ENCODE results near the gene OCA2.

The OCA2 gene

GRCh38 chr15:28058082-28058481, 41.0 kb downstream of the OCA2 start:
- Histone ChIP-seq H3K9ac (ENCODE audit: low read length) (no peak overlapping the region), H3K4me2 (ENCODE audit: low read length) (no peak overlapping the region), H4K20me1 (ENCODE audit: insufficient read depth, low read length) (no peaks in the 10 kb centered on the region), H3K27me3 (ENCODE audit: insufficient read depth, low read length) (no peaks in the 10 kb centered on the region), H3K4me1 (ENCODE audit: insufficient read depth, low read length, severe bottlenecking) (no peaks in the 10 kb centered on the region), H3K9me3 (ENCODE audit: low read length) (no peaks in the 10 kb centered on the region), H2AFZ (ENCODE audit: low read length) (no peak overlapping the region), H3K4me3 (ENCODE audit: low read depth, low read length, poor library complexity, severe bottlenecking) (no peak overlapping the region), H3F3A (ENCODE audit: insufficient read depth, low read length) (no peaks in the 10 kb centered on the region), H3K9me2 (ENCODE audit: low read depth, low read length) (no peaks in the 10 kb centered on the region), H3K79me2 (ENCODE audit: insufficient read depth, low read length) (no peaks in the 10 kb centered on the region), H3K27ac (ENCODE audit: low read depth, low read length, poor library complexity, severe bottlenecking) (no peak overlapping the region), H3K36me3 (ENCODE audit: insufficient read depth, low read length) (no peaks in the 10 kb centered on the region)
- TF ChIP-seq EZH2 (IDR thresholded peaks at IDR 0.05; ENCODE audit: borderline replicate concordance, low read length) (no peak), CTCF (IDR thresholded peaks at IDR 0.05; ENCODE audit: low read length) (no peak)

GRCh38 chr15:28051955-28052633, 47.0 kb downstream of the OCA2 start:
- Histone ChIP-seq H3K9ac (ENCODE audit: low read length) (no peak overlapping the region), H3K27ac (ENCODE audit: low read depth, low read length, poor library complexity, severe bottlenecking) (no peak overlapping the region), H3K9me2 (ENCODE audit: low read depth, low read length) (no peaks in the 10 kb centered on the region), H3K4me1 (ENCODE audit: insufficient read depth, low read length, severe bottlenecking) (no peaks in the 10 kb centered on the region), H2AFZ (ENCODE audit: low read length) (no peak overlapping the region), H3K79me2 (ENCODE audit: insufficient read depth, low read length) (no peaks in the 10 kb centered on the region), H3K36me3 (ENCODE audit: insufficient read depth, low read length) (no peaks in the 10 kb centered on the region), H3K27me3 (ENCODE audit: insufficient read depth, low read length) (no peaks in the 10 kb centered on the region), H3K4me2 (ENCODE audit: low read length) (no peak overlapping the region), H3K9me3 (ENCODE audit: low read length) (no peaks in the 10 kb centered on the region), H3F3A (ENCODE audit: insufficient read depth, low read length) (no peaks in the 10 kb centered on the region), H4K20me1 (ENCODE audit: insufficient read depth, low read length) (no peaks in the 10 kb centered on the region), H3K4me3 (ENCODE audit: low read depth, low read length, poor library complexity, severe bottlenecking) (no peak overlapping the region)
- no peak for TF ChIP-seq CTCF (IDR thresholded peaks at IDR 0.05; ENCODE audit: low read length)
- no peak for TF ChIP-seq EZH2 (IDR thresholded peaks at IDR 0.05; ENCODE audit: borderline replicate concordance, low read length)

- H3K9me2 ChIP-seq (ENCODE audit: low read depth, low read length) = no peaks in the 10 kb centered on the region
- H3F3A ChIP-seq (ENCODE audit: insufficient read depth, low read length) = no peaks in the 10 kb centered on the region
- H3K4me2 ChIP-seq (ENCODE audit: low read length) = no peak overlapping the region
- H3K79me2 ChIP-seq (ENCODE audit: insufficient read depth, low read length) = no peaks in the 10 kb centered on the region
- H3K27me3 ChIP-seq (ENCODE audit: insufficient read depth, low read length) = no peaks in the 10 kb centered on the region
- no peaks in the 10 kb centered on the region for H3K9me3 ChIP-seq (ENCODE audit: low read length)
- H3K36me3 ChIP-seq (ENCODE audit: insufficient read depth, low read length) = no peaks in the 10 kb centered on the region
- H3K4me3 ChIP-seq (ENCODE audit: low read depth, low read length, poor library complexity, severe bottlenecking) = no peak overlapping the region
- H4K20me1 ChIP-seq (ENCODE audit: insufficient read depth, low read length) = no peaks in the 10 kb centered on the region
- no peak overlapping the region for H2AFZ ChIP-seq (ENCODE audit: low read length)
- H3K9ac ChIP-seq (ENCODE audit: low read length) = no peak overlapping the region
- H3K4me1 ChIP-seq (ENCODE audit: insufficient read depth, low read length, severe bottlenecking) = no peaks in the 10 kb centered on the region
- no peak for TF ChIP-seq EZH2 (IDR thresholded peaks at IDR 0.05; ENCODE audit: borderline replicate concordance, low read length)
- TF ChIP-seq CTCF (IDR thresholded peaks at IDR 0.05; ENCODE audit: low read length) = no peak
- no peak overlapping the region for H3K27ac ChIP-seq (ENCODE audit: low read depth, low read length, poor library complexity, severe bottlenecking)
These were observed 49.5 kb downstream of the OCA2 start for GRCh38 chr15:28049581-28049980.
